ENCODE results near the gene TLE2. TPM values are rescaled to one million over a fixed set of nuclear protein-coding genes. Genes with fewer than 3 reads are reported as not detected.

The TLE2 gene
- total RNA-seq, 4 donors from 2014 or later = 81.3 to 114 (median 90.3) TPM

GRCh38 chr19:3071768-3072167 lies 42.7 kb upstream of the TLE2 start:
- H3K27ac ChIP-seq = peak overlapping the region in 1 of 3 donors; percentile 24
- DNase-seq = no peak
- 75% methylated on average over 4 of the region's 4 CpGs for WGBS, 2 donors

GRCh38 chr19:3068071-3068470 lies 39.0 kb upstream of the TLE2 start:
- DNase-seq = no peak
- WGBS, 2 donors = 75% methylated on average over 18 of the region's 21 CpGs; no CpG with 5 or more reads in 1 of the 2 donors
- Histone ChIP-seq H3K36me3 (no peaks in the 10 kb centered on the region), H3K27ac (no peak overlapping the region), H3K27me3 (no peaks in the 10 kb centered on the region), H3K4me3 (replicated peaks in 1 of 3) (no peak overlapping the region), H3K4me1 (peaks cover 15 to 33% of the 10 kb centered on the region in 2 donors), H3K9me3 (no peaks in the 10 kb centered on the region)
- intact Hi-C loops (cut with DNase I) = no loop called here
- TF ChIP-seq POLR2A (IDR thresholded peaks at IDR 0.05) = no peak
- TF ChIP-seq, protein P1, sequence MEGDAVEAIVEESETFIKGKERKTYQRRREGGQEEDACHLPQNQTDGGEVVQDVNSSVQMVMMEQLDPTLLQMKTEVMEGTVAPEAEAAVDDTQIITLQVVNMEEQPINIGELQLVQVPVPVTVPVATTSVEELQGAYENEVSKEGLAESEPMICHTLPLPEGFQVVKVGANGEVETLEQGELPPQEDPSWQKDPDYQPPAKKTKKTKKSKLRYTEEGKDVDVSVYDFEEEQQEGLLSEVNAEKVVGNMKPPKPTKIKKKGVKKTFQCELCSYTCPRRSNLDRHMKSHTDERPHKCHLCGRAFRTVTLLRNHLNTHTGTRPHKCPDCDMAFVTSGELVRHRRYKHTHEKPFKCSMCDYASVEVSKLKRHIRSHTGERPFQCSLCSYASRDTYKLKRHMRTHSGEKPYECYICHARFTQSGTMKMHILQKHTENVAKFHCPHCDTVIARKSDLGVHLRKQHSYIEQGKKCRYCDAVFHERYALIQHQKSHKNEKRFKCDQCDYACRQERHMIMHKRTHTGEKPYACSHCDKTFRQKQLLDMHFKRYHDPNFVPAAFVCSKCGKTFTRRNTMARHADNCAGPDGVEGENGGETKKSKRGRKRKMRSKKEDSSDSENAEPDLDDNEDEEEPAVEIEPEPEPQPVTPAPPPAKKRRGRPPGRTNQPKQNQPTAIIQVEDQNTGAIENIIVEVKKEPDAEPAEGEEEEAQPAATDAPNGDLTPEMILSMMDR (IDR thresholded peaks at IDR 0.05) = no peak

More at GRCh38 chr19:3071768-3072167, 42.7 kb upstream of the TLE2 start:
- Histone ChIP-seq H3K4me3 (replicated peaks in 1 of 3) (no peak overlapping the region), H3K9me3 (no peaks in the 10 kb centered on the region), H3K4me1 (peaks cover 11 to 21% of the 10 kb centered on the region in 2 donors), H3K36me3 (no peaks in the 10 kb centered on the region), H3K27me3 (no peaks in the 10 kb centered on the region)
- TF ChIP-seq POLR2A (IDR thresholded peaks at IDR 0.05) = no peak
- TF ChIP-seq, protein P1 (IDR thresholded peaks at IDR 0.05) = no peak
- intact Hi-C loops (cut with DNase I) = loop anchor here (10.0 kb wide), 1 partner anchor 93 kb away; no protein-coding TSS in a partner anchor

GRCh38 chr19:3067563-3067962 lies 38.5 kb upstream of the TLE2 start:
- no peaks in the 10 kb centered on the region for H3K27me3 ChIP-seq
- no peak overlapping the region for H3K27ac ChIP-seq
- WGBS, 2 donors = 88 to 91% methylated on average over 9 of the region's 9 CpGs
- TF ChIP-seq, protein P1 (IDR thresholded peaks at IDR 0.05) = no peak
- no peak for TF ChIP-seq POLR2A (IDR thresholded peaks at IDR 0.05)
- no peak overlapping the region for H3K4me3 ChIP-seq (replicated peaks in 1 of 3)
- no peaks in the 10 kb centered on the region for H3K9me3 ChIP-seq
- no peak for DNase-seq
- intact Hi-C loops (cut with DNase I) = no loop called here
- peaks cover 19 to 38% of the 10 kb centered on the region in 2 donors for H3K4me1 ChIP-seq
- H3K36me3 ChIP-seq = no peaks in the 10 kb centered on the region

- H3K36me3 ChIP-seq = no peaks in the 10 kb centered on the region
- H3K9me3 ChIP-seq = no peaks in the 10 kb centered on the region
- H3K4me1 ChIP-seq = peaks cover 19 to 32% of the 10 kb centered on the region in 2 donors
- intact Hi-C loops (cut with DNase I) = no loop called here
- H3K4me3 ChIP-seq (replicated peaks in 1 of 3) = no peak overlapping the region
- no peak for DNase-seq
- WGBS, 2 donors = 87 to 91% methylated on average over 16 of the region's 16 CpGs
- H3K27ac ChIP-seq = peak overlapping the region; percentile 28 to 97 (median 84)
- H3K27me3 ChIP-seq = no peaks in the 10 kb centered on the region
- TF ChIP-seq, protein P1 (IDR thresholded peaks at IDR 0.05) = no peak
- TF ChIP-seq POLR2A (IDR thresholded peaks at IDR 0.05) = no peak
Observed at GRCh38 chr19:3066482-3067049, 37.5 kb upstream of the TLE2 start.

- TF ChIP-seq, protein P1 (IDR thresholded peaks at IDR 0.05) = peak in 2 of 6 experiments; percentile 26 to 38
- TF ChIP-seq POLR2A (IDR thresholded peaks at IDR 0.05) = peak in 1 of 2 donors; percentile 47
- DNase-seq = peak; percentile 91 to 92
- Histone ChIP-seq H3K9me3 (no peaks in the 10 kb centered on the region), H3K27me3 (no peaks in the 10 kb centered on the region), H3K4me1 (peaks cover 22 to 35% of the 10 kb centered on the region in 2 donors), H3K4me3 (replicated peaks in 1 of 3) (no peak overlapping the region), H3K36me3 (no peaks in the 10 kb centered on the region), H3K27ac (peak overlapping the region; percentile 28 to 97 (median 84))
- intact Hi-C loops (cut with DNase I) = no loop called here
- WGBS, 2 donors = 39 to 54% methylated on average over 12 to 15 of the region's 15 CpGs
Observed at GRCh38 chr19:3065675-3066357, 36.7 kb upstream of the TLE2 start.

All from thyroid gland (tissue), 4 donors.